ENCODE measurements around the gene RPL9. TPM values are rescaled to one million over a fixed set of nuclear protein-coding genes. Genes with fewer than 3 reads are reported as not detected.
"Not testable (repeated sequence)": the region's sequence is repeated elsewhere in the genome, so short reads cannot be mapped to it uniquely, and the experiment has no call there.

Gene RPL9
- total RNA-seq, 2 donors from 2014 or later: 1,080 to 1,082 TPM

DNA sequence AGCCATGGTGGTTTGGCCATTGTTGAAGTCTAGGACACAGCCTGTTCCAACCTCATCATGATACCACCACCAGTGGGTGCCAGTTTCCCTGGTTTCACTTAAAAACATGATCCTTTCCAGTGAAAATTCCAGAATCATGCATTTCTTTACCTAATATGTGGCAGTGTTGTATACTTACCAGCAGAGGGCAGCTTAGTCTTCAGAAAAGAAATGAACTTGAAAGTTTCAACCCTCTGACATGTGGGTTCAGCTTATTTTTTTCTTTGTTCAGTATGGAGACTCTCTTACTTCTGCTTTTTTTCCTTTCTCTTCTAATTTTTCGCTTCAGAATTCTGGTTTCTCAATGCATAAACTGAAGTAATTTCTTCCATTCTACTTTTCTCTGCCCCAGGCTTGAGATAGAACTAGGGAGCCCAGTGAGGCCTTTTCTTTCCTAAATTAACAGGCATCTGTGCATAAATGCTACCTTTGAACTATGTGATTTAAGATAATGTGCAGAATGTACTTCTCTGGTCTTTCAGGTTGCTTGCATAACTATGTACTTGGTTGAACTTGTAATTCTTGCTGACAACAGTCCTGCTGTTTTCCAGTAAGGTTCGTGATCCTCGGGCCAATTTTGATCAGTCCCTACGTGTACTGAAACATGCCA, 10.8 kb upstream of the RPL9 start:
- ATAC-seq: peak; percentile 84 to 91
- peak; percentile 42 for DNase-seq
- intact Hi-C loops (cut with DNase I): loop anchor here in 1 of 2 donors (5.0 kb wide), 2 partner anchors 508 to 838 kb away; partner anchors contain the start of gene PDS5A

DNA sequence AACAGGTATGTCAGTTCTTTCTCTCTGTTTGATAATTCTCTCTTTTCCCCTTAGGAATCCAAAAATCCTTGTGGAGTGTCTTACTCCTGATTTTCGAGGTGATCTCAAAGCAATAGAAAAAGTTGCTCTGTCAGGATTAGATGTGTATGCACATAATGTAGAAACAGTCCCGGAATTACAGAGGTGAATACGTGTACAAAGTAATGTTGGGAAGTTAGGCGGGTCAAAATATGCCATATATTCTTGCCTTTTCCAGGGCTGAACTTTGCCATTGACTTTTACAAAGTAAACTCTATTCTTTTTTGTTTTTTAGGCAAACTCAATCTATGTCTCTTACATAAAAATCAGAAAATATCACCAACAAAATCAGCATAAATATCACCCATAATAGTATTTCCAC, 8.7 kb upstream of the RPL9 start:
- ATAC-seq (no peak), DNase-seq (no peak)
- intact Hi-C loops (cut with DNase I): loop anchor here in 1 of 2 donors (5.0 kb wide), 2 partner anchors 510 to 840 kb away; partner anchors contain the start of gene PDS5A

DNA sequence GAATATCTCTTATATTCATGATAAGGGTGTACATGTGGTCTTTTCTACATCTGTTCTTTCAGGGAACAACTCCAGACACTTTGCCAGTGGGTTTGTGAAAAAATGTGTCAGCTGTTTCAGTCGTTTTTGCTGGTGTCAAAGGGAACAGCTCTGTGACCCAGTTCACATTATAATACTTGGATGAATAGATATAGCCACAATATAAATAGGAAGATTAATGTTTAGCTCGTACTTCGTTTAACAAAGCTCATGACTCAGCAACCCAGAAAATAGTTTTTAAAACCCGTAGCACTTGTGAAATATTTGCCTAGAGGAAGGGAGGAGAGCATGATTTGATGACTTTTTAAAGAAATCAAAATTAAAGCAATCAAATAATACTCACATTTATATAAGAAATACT, 8.0 kb upstream of the RPL9 start:
- no peak for ATAC-seq

DNA sequence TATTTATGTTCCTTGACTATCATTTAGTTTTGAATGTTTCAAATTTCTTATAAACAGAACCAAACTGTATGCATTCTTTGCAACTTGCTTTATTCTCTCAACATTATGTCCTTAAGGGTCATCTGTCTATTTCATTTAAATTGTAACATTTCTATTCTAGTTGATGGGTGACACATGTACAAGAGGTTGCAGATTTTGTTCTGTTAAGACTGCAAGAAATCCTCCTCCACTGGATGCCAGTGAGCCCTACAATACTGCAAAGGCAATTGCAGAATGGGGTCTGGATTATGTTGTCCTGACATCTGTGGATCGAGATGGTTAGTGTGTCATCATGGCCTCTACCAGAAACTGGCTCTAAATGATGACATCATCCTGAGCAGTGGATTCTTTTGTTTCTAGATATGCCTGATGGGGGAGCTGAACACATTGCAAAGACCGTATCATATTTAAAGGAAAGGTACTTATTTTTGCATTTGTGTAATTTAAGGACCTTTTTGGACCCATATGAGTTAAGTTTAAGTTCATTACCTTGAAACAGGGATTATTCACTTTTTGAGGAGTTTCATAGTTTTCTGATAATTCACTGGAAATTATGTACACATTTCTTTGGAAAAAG, 6.3 kb upstream of the RPL9 start:
- intact Hi-C loops (cut with DNase I): loop anchor here in 1 of 2 donors (5.0 kb wide), 2 partner anchors 512 to 842 kb away; partner anchors contain the start of gene PDS5A
- DNase-seq: no peak
- ATAC-seq: peak in 1 of 2 donors; percentile 41

More for the DNA sequence above, 8.0 kb upstream of the RPL9 start:
- intact Hi-C loops (cut with DNase I): loop anchor here in 1 of 2 donors (5.0 kb wide), 2 partner anchors 511 to 841 kb away; partner anchors contain the start of gene PDS5A
- DNase-seq: no peak

DNA sequence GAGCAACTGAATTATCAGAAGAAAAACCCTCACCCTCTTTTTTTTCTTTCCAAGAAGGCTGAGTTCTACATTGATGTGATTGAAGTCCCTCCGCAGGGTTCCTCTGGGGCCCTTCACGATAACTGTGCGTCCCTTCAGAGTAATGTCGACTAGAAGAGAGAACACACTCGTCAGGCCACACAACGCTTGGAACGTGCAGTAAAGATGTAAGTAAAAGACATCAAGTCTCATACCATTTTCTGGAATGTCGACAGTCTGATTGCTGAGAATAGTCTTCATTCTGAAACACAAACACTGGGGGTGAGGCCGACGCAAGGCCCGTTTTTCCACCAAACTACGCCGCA, 589 bp downstream of the RPL9 start:
- ATAC-seq: peak; percentile 2 to 9
- intact Hi-C loops (cut with DNase I): loop anchor here in 1 of 2 donors (10.0 kb wide), 1 partner anchor 517 kb away; the partner anchor contains the start of gene PDS5A
- DNase-seq: not testable (repeated sequence)

DNA sequence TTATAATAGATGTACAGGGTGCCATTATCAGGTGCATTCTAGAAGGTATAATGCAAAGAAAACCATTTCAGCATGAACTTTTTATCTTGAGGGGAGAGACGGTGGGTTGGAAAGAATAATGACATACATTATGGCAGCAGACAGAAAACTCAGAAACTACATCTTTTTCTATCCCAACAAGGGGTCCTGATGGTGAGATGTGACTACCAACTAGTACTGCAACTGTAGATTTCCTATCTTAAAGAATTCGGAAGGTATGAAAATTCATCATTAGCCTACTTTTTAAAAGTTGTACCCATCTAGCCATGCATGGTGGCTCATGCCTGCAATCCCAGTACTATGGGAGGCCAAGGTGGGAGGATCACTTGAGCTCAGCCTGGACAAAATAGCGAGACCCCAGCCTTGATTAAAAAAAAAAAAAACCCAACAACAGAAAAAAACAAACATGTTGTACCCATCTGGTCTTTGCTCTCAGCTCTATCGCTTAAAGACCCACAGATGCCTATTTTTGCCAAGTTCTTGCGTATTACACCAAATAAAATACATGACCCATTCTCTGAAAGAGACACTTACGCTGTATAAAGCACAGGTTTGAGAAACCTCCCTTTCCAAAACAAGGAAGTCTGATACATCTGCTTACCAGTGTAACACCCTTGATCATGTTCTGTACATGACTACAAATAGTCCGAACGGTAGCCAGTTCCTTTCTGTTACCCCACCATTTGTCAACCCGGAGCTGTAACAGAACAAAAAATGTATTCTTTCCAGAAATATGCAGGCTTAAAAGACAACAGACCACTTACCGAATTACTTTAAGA, 1.6 kb downstream of the RPL9 start:
- no peak for DNase-seq
- ATAC-seq: no peak
- intact Hi-C loops (cut with DNase I): loop anchor here in 1 of 2 donors (10.0 kb wide), 1 partner anchor 518 kb away; the partner anchor contains the start of gene PDS5A

DNA sequence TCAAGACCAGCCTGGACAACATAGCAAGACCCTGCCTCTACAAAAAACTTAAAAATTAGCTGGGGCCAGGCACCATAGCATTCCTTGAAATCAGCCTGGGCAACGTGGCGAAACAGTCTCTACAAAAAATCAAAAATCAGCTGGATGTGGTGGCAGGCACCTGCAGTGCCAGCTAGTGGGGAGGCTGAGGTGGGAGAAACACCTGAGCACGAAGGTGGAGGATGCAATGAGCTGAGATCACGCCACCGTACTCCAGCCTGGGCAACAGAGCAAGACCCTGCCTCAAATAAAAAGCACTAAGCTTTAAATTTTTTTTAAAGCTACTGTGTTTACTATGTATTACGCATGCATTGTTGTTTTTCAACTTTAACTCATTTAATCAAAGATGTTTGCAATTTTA, 3.2 kb downstream of the RPL9 start:
- intact Hi-C loops (cut with DNase I): loop anchor here in 1 of 2 donors (10.0 kb wide), 1 partner anchor 519 kb away; the partner anchor contains the start of gene PDS5A
- no peak for ATAC-seq
- DNase-seq: no peak

DNA sequence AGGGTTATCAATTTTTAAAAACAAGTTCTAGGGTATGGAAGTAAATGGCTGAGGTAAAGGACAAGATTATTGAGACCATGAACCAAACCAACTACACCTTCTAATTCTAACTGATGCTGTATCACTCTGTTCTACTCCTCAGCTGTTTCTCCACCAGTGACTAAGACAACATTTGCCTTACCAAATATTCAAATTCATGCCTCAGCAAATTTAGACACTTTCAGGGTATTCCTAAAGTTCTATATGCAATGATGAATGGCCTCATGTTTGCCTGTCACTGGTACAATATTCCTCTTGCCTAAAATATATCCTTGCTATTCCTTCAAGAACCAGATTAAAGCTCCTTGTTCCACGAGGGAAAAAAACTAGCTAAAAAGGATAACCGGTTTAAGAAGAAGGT, 5.0 kb downstream of the RPL9 start:
- intact Hi-C loops (cut with DNase I): loop anchor here in 1 of 2 donors (10.0 kb wide), 1 partner anchor 521 kb away; the partner anchor contains the start of gene PDS5A
- ATAC-seq: no peak

DNA sequence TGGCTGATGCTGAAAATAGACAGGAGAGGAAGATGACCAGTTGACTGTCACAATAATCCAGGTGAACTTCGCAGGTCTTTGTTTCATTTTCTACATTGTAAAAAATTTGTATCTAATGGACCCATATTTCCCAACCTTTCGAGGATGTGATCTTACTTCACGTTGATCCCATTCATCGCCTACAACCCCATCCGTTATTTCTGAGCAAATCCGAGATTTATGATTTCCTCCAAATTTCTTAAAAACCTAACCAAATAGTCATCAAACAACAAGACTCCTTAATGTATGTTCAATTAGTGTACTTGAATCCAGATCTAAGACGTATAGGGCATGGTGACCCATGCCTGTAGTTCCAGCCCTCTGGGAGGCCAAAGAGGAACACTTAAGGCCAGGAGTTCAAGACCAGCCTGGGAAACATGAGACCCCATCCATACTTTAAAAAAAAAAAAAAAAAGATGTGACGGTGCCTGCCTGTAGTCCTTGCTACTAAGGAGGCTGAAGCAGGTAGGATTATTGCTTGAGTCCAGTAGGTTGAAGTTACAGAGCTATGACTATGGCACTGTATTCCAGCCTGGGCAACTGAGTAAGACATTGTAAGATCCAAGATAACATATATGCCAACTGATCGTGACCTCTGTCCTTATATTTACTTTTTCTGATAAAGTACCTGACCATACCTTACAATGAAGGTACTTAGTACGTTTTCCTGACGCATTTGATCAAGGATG, 5.7 kb downstream of the RPL9 start:
- ATAC-seq: no peak
- intact Hi-C loops (cut with DNase I): loop anchor here in 1 of 2 donors (10.0 kb wide), 1 partner anchor 522 kb away; the partner anchor contains the start of gene PDS5A
- DNase-seq: no peak

More for the DNA sequence above, 5.0 kb downstream of the RPL9 start:
- no peak for DNase-seq

DNA sequence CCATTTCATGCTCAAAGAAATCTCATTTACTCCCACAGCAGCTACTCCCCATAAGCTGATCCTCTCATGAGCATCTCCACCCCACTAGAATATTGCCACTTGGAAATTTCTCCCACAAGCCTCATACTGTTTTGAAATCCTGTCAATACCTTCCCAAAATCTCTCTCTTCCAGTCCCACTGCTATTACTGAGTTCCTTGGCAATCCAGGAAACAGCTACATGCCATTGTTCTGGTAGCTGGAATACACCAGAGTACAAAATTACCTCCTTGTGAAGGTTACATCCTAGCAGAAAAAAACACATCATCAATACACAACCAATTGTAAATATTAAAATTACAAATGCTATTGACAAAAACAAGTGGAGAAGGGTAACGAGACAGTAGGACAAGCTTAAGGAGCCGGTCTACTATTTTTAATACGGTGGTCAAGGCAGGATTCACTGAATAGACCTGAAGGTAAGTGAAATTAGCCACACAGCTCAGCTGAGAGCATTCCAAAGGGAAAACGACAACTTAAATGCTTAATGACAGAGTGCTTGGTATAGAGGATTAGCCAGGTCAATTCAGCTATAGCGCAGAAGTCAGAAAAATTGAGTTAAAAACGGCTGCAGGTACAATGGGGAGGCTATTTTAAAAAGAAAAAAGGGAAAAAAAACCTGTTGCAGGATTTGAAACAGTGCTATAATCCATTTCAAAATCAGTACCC, 6.4 kb downstream of the RPL9 start:
- ATAC-seq: no peak
- intact Hi-C loops (cut with DNase I): loop anchor here in 1 of 2 donors (10.0 kb wide), 1 partner anchor 522 kb away; the partner anchor contains the start of gene PDS5A

DNA sequence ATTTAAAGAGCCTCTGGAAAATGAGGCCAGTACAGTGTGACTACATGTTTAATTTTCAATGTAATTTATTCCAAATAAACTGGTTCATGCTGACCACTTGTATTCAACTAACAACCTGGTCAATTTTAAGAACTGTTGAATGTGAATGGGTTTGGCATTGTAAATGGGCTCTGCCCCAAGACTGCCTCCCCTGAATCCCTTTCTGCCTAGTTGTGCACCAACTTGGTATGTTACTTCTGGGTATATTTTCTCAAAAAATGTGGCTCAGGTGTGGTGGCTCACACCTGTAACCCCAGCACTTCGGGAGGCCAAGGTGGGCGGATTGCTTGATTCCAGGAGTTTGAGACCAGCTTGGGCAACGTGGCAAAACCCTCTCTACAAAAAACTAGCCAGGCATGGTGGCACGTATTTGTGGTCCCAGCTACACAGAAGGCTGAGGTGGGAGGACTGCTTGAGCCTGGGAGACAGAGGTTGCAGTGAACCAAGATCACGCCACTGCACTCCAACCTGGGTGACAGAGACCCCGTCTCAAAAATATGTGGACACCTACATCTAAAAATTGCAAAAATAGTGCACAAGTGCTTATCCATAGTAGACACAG, 7.2 kb downstream of the RPL9 start:
- intact Hi-C loops (cut with DNase I): loop anchor here in 1 of 2 donors (10.0 kb wide), 1 partner anchor 523 kb away; the partner anchor contains the start of gene PDS5A
- DNase-seq (no peak), ATAC-seq (no peak)

More for the DNA sequence above, 6.4 kb downstream of the RPL9 start:
- no peak for DNase-seq

DNA sequence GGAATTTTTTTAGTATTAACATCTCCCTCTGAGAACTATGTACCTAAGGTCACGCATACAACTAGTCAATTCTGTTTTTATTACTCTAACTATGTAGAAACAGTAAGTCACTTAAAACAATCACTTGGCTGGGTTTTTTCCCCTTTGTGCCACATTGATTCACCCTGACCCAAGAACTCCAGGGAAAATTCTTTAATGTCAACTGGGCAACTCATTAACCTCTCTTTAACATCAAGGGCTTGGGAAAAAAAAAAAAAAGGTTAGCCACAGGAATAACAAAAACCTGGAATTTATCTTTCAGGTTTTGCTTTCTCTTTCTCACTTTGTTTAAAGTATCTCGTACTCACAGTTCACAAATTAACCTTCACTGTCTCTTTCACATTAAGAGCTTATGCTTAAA, 8.1 kb downstream of the RPL9 start:
- intact Hi-C loops (cut with DNase I): loop anchor here in 1 of 2 donors (10.0 kb wide), 1 partner anchor 524 kb away; the partner anchor contains the start of gene PDS5A
- DNase-seq (no peak), ATAC-seq (no peak)

DNA sequence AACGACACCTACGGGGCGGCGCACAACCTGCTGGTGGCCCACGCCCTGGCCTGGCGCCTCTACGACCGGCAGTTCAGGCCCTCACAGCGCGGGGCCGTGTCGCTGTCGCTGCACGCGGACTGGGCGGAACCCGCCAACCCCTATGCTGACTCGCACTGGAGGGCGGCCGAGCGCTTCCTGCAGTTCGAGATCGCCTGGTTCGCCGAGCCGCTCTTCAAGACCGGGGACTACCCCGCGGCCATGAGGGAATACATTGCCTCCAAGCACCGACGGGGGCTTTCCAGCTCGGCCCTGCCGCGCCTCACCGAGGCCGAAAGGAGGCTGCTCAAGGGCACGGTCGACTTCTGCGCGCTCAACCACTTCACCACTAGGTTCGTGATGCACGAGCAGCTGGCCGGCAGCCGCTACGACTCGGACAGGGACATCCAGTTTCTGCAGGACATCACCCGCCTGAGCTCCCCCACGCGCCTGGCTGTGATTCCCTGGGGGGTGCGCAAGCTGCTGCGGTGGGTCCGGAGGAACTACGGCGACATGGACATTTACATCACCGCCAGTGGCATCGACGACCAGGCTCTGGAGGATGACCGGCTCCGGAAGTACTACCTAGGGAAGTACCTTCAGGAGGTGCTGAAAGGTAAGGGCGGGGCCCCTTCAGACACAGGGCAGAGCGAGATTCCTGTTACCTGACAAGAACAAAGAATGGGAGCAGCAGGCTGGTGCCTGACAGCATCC, 11.7 kb downstream of the RPL9 start:
- ATAC-seq: peak; percentile 83 to 85
- intact Hi-C loops (cut with DNase I): loop anchor here in 1 of 2 donors (10.0 kb wide), 2 partner anchors 132 to 552 kb away; no protein-coding TSS in a partner anchor

DNA sequence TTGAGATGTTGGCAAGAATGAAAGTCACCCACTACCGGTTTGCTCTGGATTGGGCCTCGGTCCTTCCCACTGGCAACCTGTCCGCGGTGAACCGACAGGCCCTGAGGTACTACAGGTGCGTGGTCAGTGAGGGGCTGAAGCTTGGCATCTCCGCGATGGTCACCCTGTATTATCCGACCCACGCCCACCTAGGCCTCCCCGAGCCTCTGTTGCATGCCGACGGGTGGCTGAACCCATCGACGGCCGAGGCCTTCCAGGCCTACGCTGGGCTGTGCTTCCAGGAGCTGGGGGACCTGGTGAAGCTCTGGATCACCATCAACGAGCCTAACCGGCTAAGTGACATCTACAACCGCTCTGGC, 12.3 kb downstream of the RPL9 start:
- ATAC-seq (no peak), DNase-seq (no peak)
- intact Hi-C loops (cut with DNase I): loop anchor here in 1 of 2 donors (10.0 kb wide), 2 partner anchors 132 to 552 kb away; no protein-coding TSS in a partner anchor

More for the DNA sequence above, 11.7 kb downstream of the RPL9 start:
- peak; percentile 72 for DNase-seq

DNA sequence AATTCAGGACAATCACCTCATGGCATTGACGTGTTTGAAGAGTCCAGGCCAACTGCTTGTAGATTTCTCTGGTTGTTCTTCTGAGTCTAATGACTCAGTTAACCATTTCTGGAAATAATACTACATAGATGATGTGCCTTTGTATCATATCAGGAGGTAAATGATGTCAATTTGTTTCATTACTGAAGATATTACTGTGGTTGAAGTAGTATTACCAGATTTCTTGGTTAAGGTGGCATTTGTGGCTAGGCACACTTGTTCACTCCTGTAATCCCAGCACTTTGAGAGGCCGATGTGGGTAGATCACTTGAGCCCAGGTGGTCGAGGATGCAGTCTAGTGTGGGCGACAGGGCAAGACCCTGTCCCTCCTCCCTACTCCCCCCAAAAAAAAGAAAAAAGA, 15.7 kb downstream of the RPL9 start:
- intact Hi-C loops (cut with DNase I): loop anchor here in 1 of 2 donors (10.0 kb wide), 2 partner anchors 128 to 548 kb away; no protein-coding TSS in a partner anchor
- ATAC-seq (no peak), DNase-seq (no peak)

DNA sequence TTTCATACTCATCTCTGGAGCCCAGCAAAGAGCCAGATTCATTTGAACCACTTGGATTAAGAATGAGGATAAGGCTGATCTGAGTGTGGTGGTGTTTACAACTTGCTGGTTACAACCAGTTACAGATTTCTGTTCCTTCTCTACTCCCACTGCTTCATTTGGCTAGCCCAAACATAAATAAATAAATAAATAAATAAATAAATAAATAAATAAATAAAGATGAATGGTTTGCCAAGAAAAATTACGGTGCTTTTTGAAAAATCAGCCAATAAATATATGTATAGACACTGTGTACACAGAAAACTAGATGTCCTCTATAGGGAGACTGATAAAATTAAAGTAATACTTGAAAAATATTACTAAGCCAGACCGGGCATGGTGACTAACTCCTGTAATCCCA, 17.1 kb downstream of the RPL9 start:
- no peak for ATAC-seq
- intact Hi-C loops (cut with DNase I): loop anchor here in 1 of 2 donors (10.0 kb wide), 2 partner anchors 127 to 547 kb away; no protein-coding TSS in a partner anchor
- no peak for DNase-seq

All from left cardiac atrium (tissue), 4 donors.